ENCODE measurements around the gene RPL15.
"Not testable (repeated sequence)": the region's sequence is repeated elsewhere in the genome, so short reads cannot be mapped to it uniquely, and the experiment has no call there.

Gene RPL15

DNA sequence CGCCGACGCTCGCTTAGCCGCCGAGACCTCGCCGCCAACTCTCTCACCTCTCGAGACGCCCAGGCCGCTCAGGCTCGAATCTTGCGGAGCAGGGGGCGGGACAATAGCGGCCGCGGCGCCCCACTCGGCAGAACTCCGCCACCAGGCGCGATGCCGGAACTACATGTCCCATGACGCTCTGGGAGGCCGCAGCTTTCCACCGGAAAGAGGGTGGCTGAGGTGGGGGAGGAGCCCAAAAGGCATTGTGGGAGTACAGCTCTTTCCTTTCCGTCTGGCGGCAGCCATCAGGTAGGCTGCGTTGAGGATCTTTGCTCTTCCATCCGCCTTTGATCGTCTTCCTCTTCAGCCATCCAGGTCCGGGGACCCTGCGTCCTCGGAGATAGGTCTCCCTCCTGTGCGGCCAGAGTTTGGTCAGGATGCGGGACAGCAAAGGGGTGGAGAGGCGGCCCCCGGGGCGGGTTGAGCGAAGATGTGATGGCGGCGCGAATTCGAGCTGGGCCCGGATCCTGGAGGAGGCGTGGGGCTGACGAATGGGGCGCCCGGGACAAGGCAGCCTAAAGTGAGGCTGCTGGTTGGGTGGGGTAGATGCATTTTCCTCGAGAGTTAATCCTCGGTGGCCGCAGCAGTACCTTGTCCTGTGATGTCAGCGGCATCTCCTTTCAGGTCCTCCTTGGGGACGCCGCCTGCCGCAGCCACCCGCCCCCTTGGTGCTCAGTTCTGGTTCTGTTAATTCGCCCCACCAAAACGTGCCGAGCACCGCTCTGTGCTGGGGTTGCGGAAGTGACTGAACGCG is at the start of gene RPL15, which contains the start of gene NKIRAS1:
Gene RPL15 (plus strand): TSS at position 247 of the 793 bp plus-strand sequence. CDS start 728 bp downstream, outside the sequence.
Gene NKIRAS1 (minus strand): TSS at position 105 of the 793 bp plus-strand sequence. CDS start 6,086 bp downstream, outside the sequence.
- peak; percentile 96 for DNase-seq

GRCh38 chr3:23867400-23867799 is 49.5 kb upstream of the RPL15 start:
- DNase-seq, result no peak

GRCh38 chr3:23867838-23868237 is 49.1 kb upstream of the RPL15 start:
- DNase-seq, result no peak

GRCh38 chr3:23869977-23870662 is 46.8 kb upstream of the RPL15 start:
- no peak for DNase-seq

- not testable (repeated sequence) for DNase-seq
These were observed 46.3 kb upstream of the RPL15 start for GRCh38 chr3:23870663-23871043.

GRCh38 chr3:23871361-23871760 is 45.6 kb upstream of the RPL15 start:
- not testable (repeated sequence) for DNase-seq

DNA sequence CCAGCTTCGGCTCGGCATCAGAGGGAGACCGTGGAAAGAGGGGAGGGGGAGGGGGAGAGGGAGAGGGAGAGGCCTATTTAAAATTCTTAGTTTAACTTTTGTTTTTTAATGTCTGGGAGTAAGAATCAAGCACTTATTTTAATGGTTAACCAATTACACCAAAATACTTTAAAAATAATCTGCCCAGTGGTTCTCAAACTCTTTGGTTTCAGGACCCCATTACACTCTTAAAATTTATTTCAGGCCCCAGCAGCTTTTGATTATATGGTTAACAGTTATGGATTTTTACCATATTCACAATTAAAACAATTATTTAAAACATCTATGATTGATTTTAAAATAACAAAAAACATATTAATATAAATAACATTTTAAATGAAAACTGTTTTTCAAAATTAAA is 44.6 kb upstream of the RPL15 start:
- no peak for DNase-seq

GRCh38 chr3:23873941-23874340 is 43.0 kb upstream of the RPL15 start:
- DNase-seq, result no peak

DNA sequence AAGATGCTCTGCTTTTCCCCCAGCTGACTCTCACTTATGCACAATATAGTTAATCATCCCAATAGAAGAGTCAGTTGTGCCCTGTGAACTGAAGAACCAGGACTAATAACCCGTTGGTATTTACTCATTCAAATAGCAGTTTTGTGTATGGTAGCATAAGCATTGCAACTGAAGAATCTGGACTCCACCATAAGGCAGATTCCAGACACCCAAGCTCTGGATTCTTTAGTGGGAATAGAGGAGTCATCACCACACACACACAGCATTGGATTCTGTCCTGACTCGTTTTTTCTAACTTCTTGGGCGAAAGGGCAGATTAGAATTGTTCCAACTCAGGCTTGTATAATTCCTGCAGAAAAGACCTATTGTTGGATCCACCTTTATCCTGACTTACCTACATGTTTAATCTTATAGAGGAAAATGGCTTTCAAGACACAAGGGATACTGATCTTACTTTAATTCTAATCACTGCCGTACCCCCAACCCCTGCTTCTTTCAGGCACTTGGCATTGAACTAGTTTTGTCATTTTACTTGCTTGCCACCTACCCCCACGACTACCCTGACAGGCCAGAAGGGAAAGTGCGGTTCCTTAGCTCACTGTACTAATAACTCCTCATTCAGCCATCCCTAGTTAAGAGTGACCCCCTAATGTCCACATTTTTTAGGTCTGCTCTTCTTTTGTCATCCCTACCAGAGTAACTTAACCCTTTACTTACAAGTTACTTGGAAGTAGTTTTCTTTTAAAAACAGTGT is 42.4 kb upstream of the RPL15 start:
- DNase-seq, result no peak

GRCh38 chr3:23875113-23875725 is 41.7 kb upstream of the RPL15 start:
- DNase-seq, result no peak

- DNase-seq, result no peak
These were observed 40.0 kb upstream of the RPL15 start for GRCh38 chr3:23876923-23877322.

DNA sequence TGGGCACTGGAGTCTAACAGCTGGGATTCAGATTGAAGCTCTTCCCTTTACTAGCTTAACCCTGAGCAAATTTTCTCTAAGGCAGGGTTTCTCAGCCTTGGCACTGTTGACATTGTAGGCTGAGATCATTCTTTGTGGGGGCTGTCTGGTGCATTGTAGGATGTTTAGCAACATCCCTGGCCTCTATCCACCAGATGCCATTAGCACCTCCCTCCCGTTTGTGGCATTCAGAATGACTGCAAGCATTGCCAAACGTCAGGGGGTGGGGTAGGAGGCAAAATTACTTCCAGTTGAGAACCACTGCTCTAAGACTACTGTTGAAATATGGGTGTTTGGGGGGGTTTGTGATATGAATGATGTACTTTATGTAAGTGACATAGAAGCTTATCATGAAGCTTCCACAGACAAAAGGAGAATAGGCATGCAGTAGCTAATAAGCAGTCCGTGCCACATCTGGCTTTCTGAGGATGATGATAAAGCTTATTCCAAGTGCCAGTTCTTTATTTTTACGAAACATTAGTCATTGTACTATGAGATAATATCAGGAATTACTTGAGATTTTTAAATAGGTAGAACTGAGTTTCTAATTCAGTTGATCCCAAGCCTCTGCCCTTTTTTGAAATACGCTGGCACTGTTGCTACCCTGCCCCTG is 39.5 kb upstream of the RPL15 start:
- no peak for DNase-seq

GRCh38 chr3:23879485-23879884 is 37.4 kb upstream of the RPL15 start:
- no peak for DNase-seq

DNA sequence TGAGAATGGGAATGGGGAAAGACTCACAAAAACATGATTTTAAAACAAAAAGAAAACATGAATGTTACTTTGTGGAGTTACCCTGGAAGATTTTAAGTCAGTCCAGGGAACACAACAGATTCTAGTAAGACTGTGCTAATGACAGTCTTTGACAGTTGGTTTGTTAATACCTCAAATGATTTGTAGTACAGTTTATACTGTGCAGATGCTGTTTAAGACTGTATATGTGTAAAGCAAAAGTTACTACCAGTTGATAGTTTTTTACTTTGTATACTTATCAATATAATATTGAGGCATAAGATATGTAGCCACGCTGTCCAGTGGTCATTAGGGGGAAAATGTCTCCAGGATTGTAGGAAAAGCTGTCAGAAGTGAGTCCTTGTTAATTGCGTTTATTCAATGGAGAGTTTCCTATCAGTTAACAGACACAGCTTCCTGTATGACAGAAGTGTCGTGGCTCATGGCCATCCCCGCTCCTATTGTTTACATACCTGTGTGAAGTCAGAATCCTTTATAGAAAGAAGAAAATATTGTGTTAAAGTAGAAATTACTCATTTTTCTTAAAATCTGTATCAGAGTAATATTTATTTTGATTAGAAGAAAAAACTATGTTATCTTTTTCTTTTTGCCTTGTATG is 36.1 kb upstream of the RPL15 start:
- no peak for DNase-seq

GRCh38 chr3:23881993-23882392 is 34.9 kb upstream of the RPL15 start:
- DNase-seq, result not testable (repeated sequence)

- DNase-seq, result no peak
These were observed 34.4 kb upstream of the RPL15 start for GRCh38 chr3:23882487-23882918.

DNA sequence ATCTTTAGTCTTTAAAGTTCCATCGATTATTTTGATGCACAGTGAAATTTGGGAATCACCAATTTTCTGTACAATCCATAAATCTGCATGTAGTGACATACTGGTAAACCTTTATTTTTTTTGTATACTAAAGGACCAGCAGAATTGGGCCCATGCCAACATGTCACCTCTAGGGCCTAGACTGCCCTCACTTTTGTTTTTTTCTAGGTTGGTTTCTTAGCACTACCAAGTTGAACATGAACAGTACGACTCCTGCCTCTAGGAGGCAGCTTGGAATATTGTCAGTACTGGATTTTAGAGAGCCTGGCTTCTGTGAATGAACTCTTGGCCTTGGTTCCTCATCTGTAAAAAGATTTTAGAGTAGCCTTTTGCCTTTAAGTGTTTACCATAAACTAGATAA is 32.5 kb upstream of the RPL15 start:
- DNase-seq, result no peak

- DNase-seq, result no peak
These were observed 31.7 kb upstream of the RPL15 start for GRCh38 chr3:23885210-23885609.

- DNase-seq, result no peak
These were observed 30.6 kb upstream of the RPL15 start for GRCh38 chr3:23886311-23886710.

GRCh38 chr3:23888617-23889228 is 28.2 kb upstream of the RPL15 start:
- DNase-seq, result no peak

- no peak for DNase-seq
These were observed 27.5 kb upstream of the RPL15 start for GRCh38 chr3:23889386-23889785.

Measured in stimulated activated CD4-positive, alpha-beta T cell treated with anti-CD3 and anti-CD28 coated beads, Interleukin-4, amount 100 ng/mL, for 1 hour (primary cell).